CD4-positive, alpha-beta T cell (primary cell): ENCODE data around the gene SRPK1. TPM values are rescaled to one million over a fixed set of nuclear protein-coding genes. Genes with fewer than 3 reads are reported as not detected.
A peak's percentile ranks its signal among the peaks of the same experiment; 100 is the strongest.

Experiments used
- ATAC-seq: fragments of 200-7000 bp; cut with Tn5 transposase; one replicate; pipeline ENCODE4 v1.10.0; 2022; ENCODE audit warnings: mild to moderate bottlenecking; ENCODE audit not compliant: poor library complexity
- CTCF ChIA-PET: fragments of 350-600 bp; sonication (Branson Sonifier 250); formaldehyde crosslinking; loops from one replicate; lab custom pipeline; 2021; ENCODE audit warnings: antibody characterized with exemption, inconsistent platforms; lab: Charles Lee
- POLR2A ChIA-PET: fragments of 350-600 bp; sonication (Branson Sonifier 250); formaldehyde crosslinking; loops from one replicate; lab custom pipeline; 2021; ENCODE audit warnings: antibody characterized with exemption, inconsistent platforms; lab: Charles Lee
- DNase-seq, 14 experiments: peaks; one replicate each; pipeline ENCODE4 v3.0.0-alpha.2; 2013 to 2020; ENCODE audit warnings: mixed read lengths in 2 of 14
- H3K27ac ChIP-seq, 2 donors: one replicate each; pipeline versions ENCODE4 v1.5.1 to v1.7.0; 2013; ENCODE audit warnings: low read length in 2 of 2, low read depth in 1 of 2, mild to moderate bottlenecking in 1 of 2
- H3K27me3 ChIP-seq, 2 experiments: 1 replicate in 1 of 2; 2 replicates in 1 of 2; pipeline versions ENCODE4 v1.6.1 to v1.7.0; 2013; ENCODE audit warnings: low read length in 2 of 2, control low read depth in 1 of 2, mild to moderate bottlenecking in 1 of 2, moderate library complexity in 1 of 2; ENCODE audit not compliant: insufficient read depth in 2 of 2, control insufficient read depth in 1 of 2
- H3K36me3 ChIP-seq: one replicate; pipeline ENCODE4 v1.6.1; 2013; ENCODE audit warnings: low read length, control low read depth; ENCODE audit not compliant: insufficient read depth
- H3K4me1 ChIP-seq: one replicate; pipeline ENCODE4 v1.6.1; 2013; ENCODE audit warnings: low read length, control low read depth; ENCODE audit not compliant: insufficient read depth
- H3K4me3 ChIP-seq: one replicate; pipeline ENCODE4 v1.5.1; 2013; ENCODE audit warnings: mild to moderate bottlenecking, low read length, moderate library complexity
- H3K9me3 ChIP-seq, 2 experiments: 1 replicate in 1 of 2; 2 replicates in 1 of 2; pipeline versions ENCODE4 v1.6.1 to v1.7.0; 2013; ENCODE audit warnings: low read length in 2 of 2, mild to moderate bottlenecking in 2 of 2, control low read depth in 1 of 2, moderate library complexity in 1 of 2; ENCODE audit not compliant: control insufficient read depth in 1 of 2, insufficient read depth in 1 of 2
- H3K27ac Mint-ChIP-seq: one replicate; pipeline ENCODE4 v1.8.0; 2020; ENCODE audit warnings: mixed read lengths
- H3K27me3 Mint-ChIP-seq: one replicate; pipeline ENCODE4 v1.8.0; 2021; ENCODE audit warnings: mixed read lengths
- H3K36me3 Mint-ChIP-seq: one replicate; pipeline ENCODE4 v1.8.0; 2021; ENCODE audit warnings: low read depth, mixed read lengths
- H3K4me1 Mint-ChIP-seq: one replicate; pipeline ENCODE4 v1.8.0; 2021; ENCODE audit warnings: low read depth, mixed read lengths
- H3K4me3 Mint-ChIP-seq: one replicate; pipeline ENCODE4 v1.8.0; 2020; ENCODE audit warnings: mild to moderate bottlenecking, mixed read lengths
- H3K9me3 Mint-ChIP-seq: one replicate; pipeline ENCODE4 v1.8.0; 2020; ENCODE audit warnings: mixed read lengths
- CTCF ChIP-seq: fragments of 200-600 bp; IDR thresholded peaks from one replicate; pipeline ENCODE4 v1.8.0; 2022; ENCODE audit warnings: antibody characterized with exemption, mild to moderate bottlenecking
- intact Hi-C, 2 experiments: fragments of 100-400 bp; cut with DNase I in 1 of 2; cut with micrococcal nuclease in 1 of 2; formaldehyde crosslinking; loops; one replicate each; pipeline versions ENCODE4 v1.15.1 to v1.9.0; 2023 to 2025; cut with DNase I, micrococcal nuclease
- total RNA-seq, 174 experiments: library from RNA in 2 of 174; stranded (reverse) in 2 of 174; gene quantifications; one replicate each; pipeline ENCODE4 v1.2.3 and lab custom pipeline; 2021 to 2026

SRPK1 gene
- total RNA-seq, 2 experiments from 2014 or later: 23.0 to 29.1 TPM

DNA sequence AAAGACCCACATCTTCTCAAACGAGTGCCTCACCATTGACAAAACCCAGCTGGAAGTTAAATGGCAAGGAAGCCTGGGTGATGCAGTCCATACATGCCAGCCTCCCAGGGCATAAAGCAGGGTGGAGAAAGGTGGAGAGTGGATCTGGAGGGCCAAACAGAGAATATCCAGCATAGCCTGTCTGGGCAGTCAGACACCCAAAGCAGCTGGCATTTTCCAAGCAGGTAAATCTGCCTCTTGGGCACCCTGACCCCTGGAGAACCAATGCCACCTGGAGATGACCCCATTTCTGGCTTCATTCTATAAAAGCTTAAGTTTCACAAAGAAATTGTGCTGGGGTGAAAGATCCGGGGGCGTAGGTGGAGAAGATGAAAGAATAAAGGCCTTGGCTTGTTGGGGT, 5.1 kb upstream of the SRPK1 start:
- CTCF ChIA-PET: no interaction called here
- intact Hi-C loops: no loop called here

GRCh38 chr6:35924146-35924545, 3.2 kb upstream of the SRPK1 start:
- H3K27ac ChIP-seq: no peak overlapping the region
- H3K4me3 ChIP-seq: no peak overlapping the region
- no peaks in the 10 kb centered on the region for H3K27me3 ChIP-seq
- H3K27me3 Mint-ChIP-seq: no peaks in the 10 kb centered on the region
- intact Hi-C loops: loop anchor here in 1 of 2 experiments (5.0 kb wide), 1 partner anchor 1063 kb away; the partner anchor contains the start of gene MTCH1
- H3K4me3 Mint-ChIP-seq: no peak overlapping the region
- CTCF ChIA-PET: no interaction called here
- H3K27ac Mint-ChIP-seq: no peak overlapping the region
- H3K9me3 ChIP-seq: no peaks in the 10 kb centered on the region
- no peaks in the 10 kb centered on the region for H3K36me3 ChIP-seq
- no peak for DNase-seq
- H3K4me1 ChIP-seq: peaks cover 8% of the 10 kb centered on the region
- no peak for ATAC-seq
- H3K4me1 Mint-ChIP-seq: peaks cover 20% of the 10 kb centered on the region
- POLR2A ChIA-PET: interaction anchor here (0.6 kb wide), 1 partner anchor 1688 kb away, joined by 3 read pairs; no protein-coding TSS in a partner anchor
- peaks cover 10% of the 10 kb centered on the region for H3K36me3 Mint-ChIP-seq
- TF ChIP-seq CTCF: no peak
- no peaks in the 10 kb centered on the region for H3K9me3 Mint-ChIP-seq

More for the DNA sequence above, 5.1 kb upstream of the SRPK1 start:
- no peaks in the 10 kb centered on the region for H3K36me3 Mint-ChIP-seq
- no peaks in the 10 kb centered on the region for H3K36me3 ChIP-seq
- TF ChIP-seq CTCF: no peak
- H3K27ac ChIP-seq: no peak overlapping the region
- H3K4me3 Mint-ChIP-seq: no peak overlapping the region
- POLR2A ChIA-PET: interaction anchor here (0.6 kb wide), 1 partner anchor 22 kb away, joined by 3 read pairs; no protein-coding TSS in a partner anchor
- H3K9me3 Mint-ChIP-seq: no peaks in the 10 kb centered on the region
- no peaks in the 10 kb centered on the region for H3K27me3 ChIP-seq
- no peaks in the 10 kb centered on the region for H3K9me3 ChIP-seq
- H3K4me1 ChIP-seq: no peaks in the 10 kb centered on the region
- H3K27ac Mint-ChIP-seq: no peak overlapping the region
- DNase-seq (no peak), ATAC-seq (no peak)
- no peaks in the 10 kb centered on the region for H3K27me3 Mint-ChIP-seq
- H3K4me3 ChIP-seq: no peak overlapping the region
- H3K4me1 Mint-ChIP-seq: peaks cover 9% of the 10 kb centered on the region

- no peak overlapping the region for H3K27ac ChIP-seq
- intact Hi-C loops: loop anchor here in 1 of 2 experiments (5.0 kb wide), 1 partner anchor 1065 kb away; the partner anchor contains the start of gene MTCH1
- no peaks in the 10 kb centered on the region for H3K9me3 ChIP-seq
- H3K36me3 Mint-ChIP-seq: peaks cover 17% of the 10 kb centered on the region
- ATAC-seq: no peak
- no peaks in the 10 kb centered on the region for H3K27me3 Mint-ChIP-seq
- TF ChIP-seq CTCF: no peak
- no peaks in the 10 kb centered on the region for H3K36me3 ChIP-seq
- H3K4me1 ChIP-seq: peaks cover 11% of the 10 kb centered on the region
- peak overlapping the region; percentile 89 for H3K4me3 Mint-ChIP-seq
- ChIA-PET POLR2A (no interaction called here), CTCF (no interaction called here)
- H3K27me3 ChIP-seq: no peaks in the 10 kb centered on the region
- H3K9me3 Mint-ChIP-seq: no peaks in the 10 kb centered on the region
- DNase-seq: no peak
- H3K4me1 Mint-ChIP-seq: peaks cover 37% of the 10 kb centered on the region
- no peak overlapping the region for H3K27ac Mint-ChIP-seq
- H3K4me3 ChIP-seq: no peak overlapping the region
Measured at GRCh38 chr6:35922139-35922554, 1.2 kb upstream of the SRPK1 start.
